HL-60 (cell line): ENCODE results near the gene MRAS.

Experiments used
- DNase-seq, 2 experiments: peaks; one replicate each; pipeline ENCODE4 v3.0.0-alpha.2; 2010 to 2020; ENCODE audit warnings: low read depth in 1 of 2, low spot score in 1 of 2
- H3K27ac ChIP-seq: fragments of 250-450 bp; sonication (Bioruptor Pico); replicated peaks from 2 replicates; pipeline ENCODE4 v1.5.1; 2020; ENCODE audit warnings: mild to moderate bottlenecking, moderate library complexity
- H3K27me3 ChIP-seq: fragments of 250-450 bp; sonication (Bioruptor Pico); 2 replicates; pipeline ENCODE4 v1.5.1; 2021; ENCODE audit warnings: mild to moderate bottlenecking, moderate library complexity; ENCODE audit not compliant: insufficient read depth, poor library complexity, severe bottlenecking
- H3K4me3 ChIP-seq: replicated peaks from 2 replicates; pipeline ENCODE4 v1.5.1; 2011; ENCODE audit warnings: mild to moderate bottlenecking, control low read depth, low read length; ENCODE audit not compliant: insufficient read depth
- GABPA ChIP-seq: IDR thresholded peaks from 2 replicates; pipeline ENCODE4 v1.6.1; 2012; ENCODE audit warnings: low read depth
- POLR2AphosphoS5 ChIP-seq: IDR thresholded peaks from 2 replicates; pipeline ENCODE4 v1.6.1; 2012; ENCODE audit warnings: low read depth
- SPI1 ChIP-seq: IDR thresholded peaks from 2 replicates; pipeline ENCODE4 v1.6.1; 2012; ENCODE audit warnings: low read depth, mild to moderate bottlenecking, borderline replicate concordance
- TF ChIP-seq, protein P1 (sequence below): IDR thresholded peaks from one replicate; pipeline ENCODE4 v1.5.1; 2011; ENCODE audit warnings: low read length, control low read depth, inconsistent platforms; ENCODE audit not compliant: insufficient read depth
- TF ChIP-seq, protein P2 (sequence below): IDR thresholded peaks from 2 replicates; pipeline ENCODE4 v1.6.1; 2012; ENCODE audit warnings: low read depth; ENCODE audit not compliant: insufficient replicate concordance

The MRAS gene

DNA sequence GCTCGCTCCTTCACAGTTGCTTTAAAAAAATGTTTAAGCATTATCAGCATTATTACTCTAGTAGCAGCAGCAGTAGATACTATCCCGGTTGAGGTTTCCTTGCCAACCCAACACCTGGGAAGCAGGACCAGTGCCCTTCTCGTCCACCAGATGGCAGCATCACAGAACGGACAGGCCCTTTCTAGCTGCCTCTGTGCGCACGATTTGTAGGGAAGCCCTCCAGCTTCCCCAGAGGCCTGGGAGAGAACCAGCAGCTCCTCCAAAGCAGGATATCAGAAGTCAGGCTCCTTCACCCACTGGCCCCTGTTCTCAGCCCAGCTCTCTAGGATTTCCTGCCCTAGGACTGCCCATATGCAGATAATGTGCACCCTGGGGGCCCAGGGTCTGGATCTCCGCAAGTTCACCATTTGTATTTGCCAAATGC, 69.2 kb downstream of the MRAS start:
- TF ChIP-seq, protein P1, sequence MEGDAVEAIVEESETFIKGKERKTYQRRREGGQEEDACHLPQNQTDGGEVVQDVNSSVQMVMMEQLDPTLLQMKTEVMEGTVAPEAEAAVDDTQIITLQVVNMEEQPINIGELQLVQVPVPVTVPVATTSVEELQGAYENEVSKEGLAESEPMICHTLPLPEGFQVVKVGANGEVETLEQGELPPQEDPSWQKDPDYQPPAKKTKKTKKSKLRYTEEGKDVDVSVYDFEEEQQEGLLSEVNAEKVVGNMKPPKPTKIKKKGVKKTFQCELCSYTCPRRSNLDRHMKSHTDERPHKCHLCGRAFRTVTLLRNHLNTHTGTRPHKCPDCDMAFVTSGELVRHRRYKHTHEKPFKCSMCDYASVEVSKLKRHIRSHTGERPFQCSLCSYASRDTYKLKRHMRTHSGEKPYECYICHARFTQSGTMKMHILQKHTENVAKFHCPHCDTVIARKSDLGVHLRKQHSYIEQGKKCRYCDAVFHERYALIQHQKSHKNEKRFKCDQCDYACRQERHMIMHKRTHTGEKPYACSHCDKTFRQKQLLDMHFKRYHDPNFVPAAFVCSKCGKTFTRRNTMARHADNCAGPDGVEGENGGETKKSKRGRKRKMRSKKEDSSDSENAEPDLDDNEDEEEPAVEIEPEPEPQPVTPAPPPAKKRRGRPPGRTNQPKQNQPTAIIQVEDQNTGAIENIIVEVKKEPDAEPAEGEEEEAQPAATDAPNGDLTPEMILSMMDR = peak; percentile 96
- TF ChIP-seq SPI1 = no peak
- no peak overlapping the region for H3K27ac ChIP-seq
- peak; percentile 20 to 60 for DNase-seq
- no peak overlapping the region for H3K4me3 ChIP-seq
- H3K27me3 ChIP-seq = no peaks in the 10 kb centered on the region

DNA sequence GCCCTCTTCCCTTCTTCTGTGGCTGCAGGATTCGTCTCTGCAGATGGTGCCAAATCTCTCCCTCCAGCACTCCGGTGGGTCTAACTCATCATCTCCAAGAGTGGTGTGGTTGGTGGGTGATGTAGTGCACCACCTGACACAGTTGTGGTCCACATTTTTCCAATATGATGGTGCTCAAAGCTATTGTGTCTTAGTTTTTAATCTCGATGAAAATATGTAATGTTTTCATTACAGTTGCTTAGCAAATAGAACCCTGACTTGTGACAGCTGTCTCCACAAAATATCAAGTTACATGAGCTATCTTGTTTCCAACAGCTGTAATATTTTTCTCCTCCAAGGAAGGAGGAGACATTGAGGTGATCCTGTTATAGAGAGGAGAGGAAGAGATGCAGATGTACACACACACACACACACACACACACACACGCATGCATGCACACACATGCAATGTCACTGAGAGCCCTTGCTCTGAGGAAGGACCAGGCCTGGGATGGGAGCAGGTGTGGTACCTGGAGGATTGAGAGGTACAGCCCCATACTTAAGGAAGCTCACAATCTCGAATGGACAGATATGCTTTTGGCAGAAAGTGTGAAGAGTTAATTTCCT, 70.3 kb downstream of the MRAS start:
- no peak overlapping the region for H3K4me3 ChIP-seq
- H3K27me3 ChIP-seq = no peaks in the 10 kb centered on the region
- TF ChIP-seq, protein P1 = no peak
- TF ChIP-seq SPI1 (no peak), GABPA (no peak), POLR2AphosphoS5 (no peak)
- TF ChIP-seq, protein P2, sequence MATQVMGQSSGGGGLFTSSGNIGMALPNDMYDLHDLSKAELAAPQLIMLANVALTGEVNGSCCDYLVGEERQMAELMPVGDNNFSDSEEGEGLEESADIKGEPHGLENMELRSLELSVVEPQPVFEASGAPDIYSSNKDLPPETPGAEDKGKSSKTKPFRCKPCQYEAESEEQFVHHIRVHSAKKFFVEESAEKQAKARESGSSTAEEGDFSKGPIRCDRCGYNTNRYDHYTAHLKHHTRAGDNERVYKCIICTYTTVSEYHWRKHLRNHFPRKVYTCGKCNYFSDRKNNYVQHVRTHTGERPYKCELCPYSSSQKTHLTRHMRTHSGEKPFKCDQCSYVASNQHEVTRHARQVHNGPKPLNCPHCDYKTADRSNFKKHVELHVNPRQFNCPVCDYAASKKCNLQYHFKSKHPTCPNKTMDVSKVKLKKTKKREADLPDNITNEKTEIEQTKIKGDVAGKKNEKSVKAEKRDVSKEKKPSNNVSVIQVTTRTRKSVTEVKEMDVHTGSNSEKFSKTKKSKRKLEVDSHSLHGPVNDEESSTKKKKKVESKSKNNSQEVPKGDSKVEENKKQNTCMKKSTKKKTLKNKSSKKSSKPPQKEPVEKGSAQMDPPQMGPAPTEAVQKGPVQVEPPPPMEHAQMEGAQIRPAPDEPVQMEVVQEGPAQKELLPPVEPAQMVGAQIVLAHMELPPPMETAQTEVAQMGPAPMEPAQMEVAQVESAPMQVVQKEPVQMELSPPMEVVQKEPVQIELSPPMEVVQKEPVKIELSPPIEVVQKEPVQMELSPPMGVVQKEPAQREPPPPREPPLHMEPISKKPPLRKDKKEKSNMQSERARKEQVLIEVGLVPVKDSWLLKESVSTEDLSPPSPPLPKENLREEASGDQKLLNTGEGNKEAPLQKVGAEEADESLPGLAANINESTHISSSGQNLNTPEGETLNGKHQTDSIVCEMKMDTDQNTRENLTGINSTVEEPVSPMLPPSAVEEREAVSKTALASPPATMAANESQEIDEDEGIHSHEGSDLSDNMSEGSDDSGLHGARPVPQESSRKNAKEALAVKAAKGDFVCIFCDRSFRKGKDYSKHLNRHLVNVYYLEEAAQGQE = no peak
- H3K27ac ChIP-seq = no peak overlapping the region
- DNase-seq = no peak

DNA sequence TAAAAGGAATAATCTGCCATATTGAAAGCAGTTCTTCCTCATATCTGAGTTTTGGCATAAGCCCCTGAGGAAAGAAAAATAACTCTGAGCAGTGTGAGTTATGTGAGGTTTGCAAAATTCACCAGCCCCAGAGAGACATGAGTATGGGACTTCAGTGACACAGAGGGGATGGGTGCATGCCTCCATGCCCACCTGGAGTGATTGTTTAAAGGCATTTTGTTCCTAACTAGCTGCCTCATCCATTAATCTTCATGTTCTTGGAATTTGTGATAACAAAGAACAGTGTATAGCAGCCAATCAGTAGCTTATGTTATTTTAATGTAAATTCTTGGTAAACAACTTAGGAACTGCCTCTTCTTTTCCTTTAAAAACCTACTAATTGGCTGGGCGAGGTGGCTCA, 74.9 kb downstream of the MRAS start:
- no peak for DNase-seq
- Histone ChIP-seq H3K27ac (no peak overlapping the region), H3K27me3 (no peaks in the 10 kb centered on the region), H3K4me3 (no peak overlapping the region)
- TF ChIP-seq SPI1 (no peak), POLR2AphosphoS5 (no peak), GABPA (no peak)
- TF ChIP-seq, protein P1 = no peak
- TF ChIP-seq, protein P2 = no peak

DNA sequence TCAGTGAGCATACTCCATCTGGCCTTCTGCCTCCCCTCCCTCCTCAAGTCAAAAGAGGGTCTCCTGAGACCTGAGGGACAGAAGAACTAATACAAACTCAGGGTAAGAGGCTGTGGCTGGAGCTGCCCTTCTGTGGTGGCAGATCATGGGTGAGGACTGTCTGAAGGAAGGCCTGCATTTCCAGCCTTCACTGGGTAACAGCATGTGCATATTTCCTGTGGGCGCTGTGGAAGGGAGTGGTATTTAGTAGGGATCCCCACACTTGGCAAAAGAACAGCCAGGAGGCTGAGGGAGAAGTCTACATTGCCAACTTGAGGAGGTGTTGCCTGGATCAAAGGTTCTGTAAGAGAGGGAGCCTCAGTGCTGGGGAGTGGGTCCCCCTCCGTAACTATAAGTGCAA, 75.9 kb downstream of the MRAS start:
- no peak overlapping the region for H3K27ac ChIP-seq
- no peak overlapping the region for H3K4me3 ChIP-seq
- H3K27me3 ChIP-seq = peaks cover 4% of the 10 kb centered on the region
- TF ChIP-seq SPI1 (no peak), POLR2AphosphoS5 (no peak), GABPA (no peak)
- TF ChIP-seq, protein P2 = no peak
- TF ChIP-seq, protein P1 = no peak
- DNase-seq = no peak
